ENCODE data around the gene APBB1IP. TPM values are rescaled to one million over a fixed set of nuclear protein-coding genes. Genes with fewer than 3 reads are reported as not detected.

The APBB1IP gene
- total RNA-seq, 1 experiment from 2014 or later, result not detected

DNA sequence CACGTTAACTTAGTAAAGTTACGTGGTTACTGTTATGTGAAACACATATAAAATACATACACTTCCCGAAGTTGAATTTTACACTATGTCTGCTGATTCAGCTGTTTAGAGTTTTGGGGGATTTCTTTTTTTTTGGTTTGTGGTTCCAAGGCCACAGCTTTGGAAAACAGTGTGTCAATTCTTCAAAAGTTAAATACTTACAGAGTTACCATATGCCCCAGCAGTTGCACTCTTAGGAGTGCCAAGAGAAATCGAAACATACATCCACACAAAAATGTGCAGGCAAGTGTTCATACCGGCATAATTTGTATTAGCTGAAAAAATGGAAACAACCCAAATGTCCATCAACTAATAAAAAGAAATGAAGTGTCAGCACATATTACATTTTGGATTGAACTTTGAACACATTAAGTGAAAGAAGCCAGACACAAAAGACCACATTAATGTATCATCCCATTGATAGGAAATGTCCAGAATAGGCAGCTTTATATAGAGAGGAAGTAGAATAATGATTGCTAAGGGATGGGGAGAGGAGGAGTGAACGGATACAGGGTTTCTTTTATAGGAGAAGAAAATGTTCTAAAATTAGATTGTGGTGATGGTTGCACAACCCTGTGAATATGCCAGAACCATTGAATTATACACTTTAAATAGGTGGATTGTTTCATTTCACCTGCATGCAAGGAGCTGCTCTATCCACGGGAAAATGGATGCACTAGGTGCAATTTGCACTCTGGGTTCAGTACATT is 17.6 kb downstream of the APBB1IP start:
- POLR2A ChIA-PET, result no interaction called here
- TF ChIP-seq, protein P1, sequence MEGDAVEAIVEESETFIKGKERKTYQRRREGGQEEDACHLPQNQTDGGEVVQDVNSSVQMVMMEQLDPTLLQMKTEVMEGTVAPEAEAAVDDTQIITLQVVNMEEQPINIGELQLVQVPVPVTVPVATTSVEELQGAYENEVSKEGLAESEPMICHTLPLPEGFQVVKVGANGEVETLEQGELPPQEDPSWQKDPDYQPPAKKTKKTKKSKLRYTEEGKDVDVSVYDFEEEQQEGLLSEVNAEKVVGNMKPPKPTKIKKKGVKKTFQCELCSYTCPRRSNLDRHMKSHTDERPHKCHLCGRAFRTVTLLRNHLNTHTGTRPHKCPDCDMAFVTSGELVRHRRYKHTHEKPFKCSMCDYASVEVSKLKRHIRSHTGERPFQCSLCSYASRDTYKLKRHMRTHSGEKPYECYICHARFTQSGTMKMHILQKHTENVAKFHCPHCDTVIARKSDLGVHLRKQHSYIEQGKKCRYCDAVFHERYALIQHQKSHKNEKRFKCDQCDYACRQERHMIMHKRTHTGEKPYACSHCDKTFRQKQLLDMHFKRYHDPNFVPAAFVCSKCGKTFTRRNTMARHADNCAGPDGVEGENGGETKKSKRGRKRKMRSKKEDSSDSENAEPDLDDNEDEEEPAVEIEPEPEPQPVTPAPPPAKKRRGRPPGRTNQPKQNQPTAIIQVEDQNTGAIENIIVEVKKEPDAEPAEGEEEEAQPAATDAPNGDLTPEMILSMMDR (IDR thresholded peaks at IDR 0.05; ENCODE audit: unreplicated experiment), result no peak

DNA sequence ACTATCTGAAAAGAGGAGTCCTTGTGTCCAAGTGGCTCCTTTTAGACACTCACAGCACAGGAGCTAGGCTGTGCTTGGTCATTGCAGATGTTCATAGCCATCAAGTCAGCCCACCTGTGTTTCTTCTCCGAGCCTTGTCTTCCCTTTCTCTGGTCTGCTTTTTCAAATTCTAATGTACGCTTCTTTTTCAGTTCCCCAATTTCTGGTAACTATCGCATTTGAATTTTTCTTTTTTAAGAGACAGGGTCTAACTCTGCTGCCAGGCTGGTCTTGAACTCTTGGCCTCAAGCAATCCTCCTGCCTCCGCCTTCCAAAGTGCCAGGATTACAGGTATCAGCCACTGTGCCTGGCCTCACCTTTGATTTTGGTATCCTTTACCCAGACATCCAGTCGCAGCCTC is 18.9 kb downstream of the APBB1IP start:
- no peaks in the 10 kb centered on the region for H3K36me3 Mint-ChIP-seq (ENCODE audit: insufficient read depth, unreplicated experiment)
- H3K9me3 Mint-ChIP-seq (ENCODE audit: unreplicated experiment), result no peaks in the 10 kb centered on the region
- ChIA-PET POLR2A (interaction anchor here (0.6 kb wide), 1 partner anchor 30 kb away, joined by 3 read pairs; no protein-coding TSS in a partner anchor), CTCF (no interaction called here)
- peaks cover 48% of the 10 kb centered on the region for H3K27me3 Mint-ChIP-seq (ENCODE audit: insufficient read depth, unreplicated experiment)
- no peak for DNase-seq (ENCODE audit: unreplicated experiment)
- peaks cover 12% of the 10 kb centered on the region for H3K4me1 Mint-ChIP-seq (ENCODE audit: insufficient read depth, unreplicated experiment)
- no TSS peak for BruUV-seq (replicated peaks)
- TF ChIP-seq, protein P1 (IDR thresholded peaks at IDR 0.05; ENCODE audit: unreplicated experiment), result no peak
- H3K27ac Mint-ChIP-seq (ENCODE audit: low read depth, unreplicated experiment), result no peak overlapping the region
- H3K4me3 Mint-ChIP-seq (ENCODE audit: unreplicated experiment), result no peak overlapping the region
- intact Hi-C loops (cut with micrococcal nuclease), result no loop called here

More for the DNA sequence above, 17.6 kb downstream of the APBB1IP start:
- Mint-ChIP-seq H3K36me3 (ENCODE audit: insufficient read depth, unreplicated experiment) (no peaks in the 10 kb centered on the region), H3K9me3 (ENCODE audit: unreplicated experiment) (no peaks in the 10 kb centered on the region), H3K27ac (ENCODE audit: low read depth, unreplicated experiment) (no peak overlapping the region), H3K4me1 (ENCODE audit: insufficient read depth, unreplicated experiment) (peaks cover 8% of the 10 kb centered on the region), H3K27me3 (ENCODE audit: insufficient read depth, unreplicated experiment) (peaks cover 41% of the 10 kb centered on the region), H3K4me3 (ENCODE audit: unreplicated experiment) (no peak overlapping the region)
- no peak for DNase-seq (ENCODE audit: unreplicated experiment)
- intact Hi-C loops (cut with micrococcal nuclease), result no loop called here
- BruUV-seq (replicated peaks), result no TSS peak
- CTCF ChIA-PET, result interaction anchor here (0.6 kb wide), 1 partner anchor 207 kb away, joined by 3 read pairs; no protein-coding TSS in a partner anchor

DNA sequence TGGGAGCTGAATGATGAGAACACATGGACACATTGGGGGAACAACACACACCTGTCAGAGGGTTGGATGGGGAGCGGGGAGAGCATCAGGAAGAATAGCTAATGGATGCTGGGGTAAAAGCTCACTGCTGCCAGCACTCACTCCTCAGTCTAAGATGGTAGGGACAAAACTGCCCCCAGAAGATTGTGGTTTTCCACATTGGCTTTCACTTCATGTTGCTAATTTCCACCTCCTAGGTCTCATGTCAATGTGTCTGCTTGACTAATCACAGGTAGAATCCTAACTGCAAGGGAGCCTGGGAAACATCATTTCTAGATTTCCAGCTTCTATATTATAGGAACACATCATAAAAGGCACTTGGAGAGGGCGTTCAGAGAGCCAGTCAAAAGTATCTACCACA is 22.6 kb downstream of the APBB1IP start:
- H3K9me3 Mint-ChIP-seq (ENCODE audit: unreplicated experiment), result no peaks in the 10 kb centered on the region
- POLR2A ChIA-PET, result interaction anchor here (0.6 kb wide), 1 partner anchor 71 kb away, joined by 3 read pairs; no protein-coding TSS in a partner anchor
- peaks cover 10% of the 10 kb centered on the region for H3K4me1 Mint-ChIP-seq (ENCODE audit: insufficient read depth, unreplicated experiment)
- TF ChIP-seq, protein P1 (IDR thresholded peaks at IDR 0.05; ENCODE audit: unreplicated experiment), result no peak
- no peaks in the 10 kb centered on the region for H3K36me3 Mint-ChIP-seq (ENCODE audit: insufficient read depth, unreplicated experiment)
- DNase-seq (ENCODE audit: unreplicated experiment), result no peak
- intact Hi-C loops (cut with micrococcal nuclease), result no loop called here
- no TSS peak for BruUV-seq (replicated peaks)
- no peak overlapping the region for H3K4me3 Mint-ChIP-seq (ENCODE audit: unreplicated experiment)
- no peak overlapping the region for H3K27ac Mint-ChIP-seq (ENCODE audit: low read depth, unreplicated experiment)
- CTCF ChIA-PET, result no interaction called here
- peaks cover 43% of the 10 kb centered on the region for H3K27me3 Mint-ChIP-seq (ENCODE audit: insufficient read depth, unreplicated experiment)

DNA sequence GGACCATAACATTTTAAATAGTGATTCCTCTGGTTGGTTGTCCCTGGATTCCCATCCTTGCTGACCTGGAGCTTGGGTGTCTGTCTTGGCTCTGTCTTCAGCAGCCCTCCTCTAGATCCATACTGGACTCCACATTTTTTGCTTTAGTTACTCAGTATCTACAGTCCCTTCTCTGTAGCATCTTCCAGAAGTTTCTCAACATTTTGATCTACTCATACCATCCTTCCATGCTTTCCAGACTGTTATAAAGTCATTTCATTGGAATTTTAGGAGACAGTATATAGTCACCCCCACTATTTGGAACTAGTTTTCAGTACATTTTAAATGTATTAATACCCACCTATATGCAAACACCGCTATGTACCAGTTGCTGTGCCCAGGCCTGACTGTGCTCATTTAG is 25.8 kb downstream of the APBB1IP start:
- intact Hi-C loops (cut with micrococcal nuclease), result no loop called here
- H3K27ac Mint-ChIP-seq (ENCODE audit: low read depth, unreplicated experiment), result no peak overlapping the region
- peaks cover 7% of the 10 kb centered on the region for H3K36me3 Mint-ChIP-seq (ENCODE audit: insufficient read depth, unreplicated experiment)
- TF ChIP-seq, protein P1 (IDR thresholded peaks at IDR 0.05; ENCODE audit: unreplicated experiment), result no peak
- POLR2A ChIA-PET, result interaction anchor here (0.7 kb wide), 1 partner anchor 24 kb away, joined by 3 read pairs; no protein-coding TSS in a partner anchor
- BruUV-seq (replicated peaks), result no TSS peak
- H3K4me3 Mint-ChIP-seq (ENCODE audit: unreplicated experiment), result no peak overlapping the region
- no peaks in the 10 kb centered on the region for H3K9me3 Mint-ChIP-seq (ENCODE audit: unreplicated experiment)
- H3K4me1 Mint-ChIP-seq (ENCODE audit: insufficient read depth, unreplicated experiment), result peaks cover 14% of the 10 kb centered on the region
- CTCF ChIA-PET, result no interaction called here
- H3K27me3 Mint-ChIP-seq (ENCODE audit: insufficient read depth, unreplicated experiment), result peaks cover 14% of the 10 kb centered on the region
- no peak for DNase-seq (ENCODE audit: unreplicated experiment)
